ENCODE results near the gene STC2.

DNA sequence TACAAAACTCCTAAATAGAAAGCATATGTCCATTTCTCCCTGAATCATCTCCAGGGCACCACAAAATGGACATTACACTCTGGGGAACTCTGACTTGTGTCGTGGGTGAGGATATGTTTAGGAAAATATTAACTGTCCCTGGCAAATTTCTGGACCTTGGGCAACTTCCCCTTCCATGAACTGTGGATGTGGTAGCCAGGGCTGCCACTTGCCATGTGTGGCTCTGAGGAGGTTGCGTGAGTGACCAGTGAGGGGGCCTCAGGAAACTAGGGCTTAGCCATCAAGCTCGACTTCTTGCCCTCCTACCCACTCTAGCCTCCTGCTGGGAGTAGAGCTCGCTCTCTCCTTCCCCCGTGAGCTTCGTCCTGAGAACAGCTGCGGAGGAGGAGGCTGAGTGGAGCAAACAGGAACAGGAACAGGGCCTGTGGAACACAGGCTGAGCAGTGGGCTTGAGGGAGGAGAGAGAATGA lies 13.8 kb upstream of the STC2 start:
- TF ChIP-seq CTCF (conservative IDR thresholded peaks at IDR 0.05; ENCODE audit: low read length), result no peak
- TF ChIP-seq EZH2phosphoT487 (IDR thresholded peaks at IDR 0.05; ENCODE audit: borderline replicate concordance, low read depth, low read length), result no peak
